ENCODE measurements around the gene CDHR3. TPM values are rescaled to one million over a fixed set of nuclear protein-coding genes. Genes with fewer than 3 reads are reported as not detected.

Gene CDHR3
- polyA plus RNA-seq, 2 donors, result 0.66 to 0.88 TPM

DNA sequence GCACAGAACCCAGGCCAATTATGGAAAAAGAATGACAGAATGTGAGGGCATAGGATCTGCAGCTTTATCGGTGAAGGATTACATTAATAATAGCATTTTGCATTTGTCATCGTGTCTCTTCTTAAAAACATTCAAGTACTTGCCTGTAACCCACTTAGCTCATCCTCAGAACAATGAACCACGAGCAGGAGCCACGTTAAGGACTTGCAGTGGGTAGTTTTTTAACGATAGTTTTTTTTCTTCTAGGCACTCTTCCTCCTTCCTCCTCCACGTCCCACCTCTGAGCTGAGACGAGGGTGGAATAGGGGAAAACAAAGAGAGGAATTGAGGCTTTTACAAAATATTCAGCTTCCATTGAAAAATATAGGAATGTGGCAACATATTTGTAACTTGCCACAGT, 27.1 kb downstream of the CDHR3 start:
- WGBS, 2 donors, result 65 to 68% methylated on average over 7 of the region's 7 CpGs
- peaks cover 0 to 2% of the 10 kb centered on the region in 2 donors for H3K4me1 ChIP-seq (ENCODE audit: control insufficient read depth in 2 of 2, insufficient read depth in 2 of 2, low read length in 1 of 2)
- H3K9me3 ChIP-seq (ENCODE audit: control insufficient read depth in 2 of 2, insufficient read depth in 1 of 2, low read depth in 1 of 2, low read length in 1 of 2), result no peaks in the 10 kb centered on the region

DNA sequence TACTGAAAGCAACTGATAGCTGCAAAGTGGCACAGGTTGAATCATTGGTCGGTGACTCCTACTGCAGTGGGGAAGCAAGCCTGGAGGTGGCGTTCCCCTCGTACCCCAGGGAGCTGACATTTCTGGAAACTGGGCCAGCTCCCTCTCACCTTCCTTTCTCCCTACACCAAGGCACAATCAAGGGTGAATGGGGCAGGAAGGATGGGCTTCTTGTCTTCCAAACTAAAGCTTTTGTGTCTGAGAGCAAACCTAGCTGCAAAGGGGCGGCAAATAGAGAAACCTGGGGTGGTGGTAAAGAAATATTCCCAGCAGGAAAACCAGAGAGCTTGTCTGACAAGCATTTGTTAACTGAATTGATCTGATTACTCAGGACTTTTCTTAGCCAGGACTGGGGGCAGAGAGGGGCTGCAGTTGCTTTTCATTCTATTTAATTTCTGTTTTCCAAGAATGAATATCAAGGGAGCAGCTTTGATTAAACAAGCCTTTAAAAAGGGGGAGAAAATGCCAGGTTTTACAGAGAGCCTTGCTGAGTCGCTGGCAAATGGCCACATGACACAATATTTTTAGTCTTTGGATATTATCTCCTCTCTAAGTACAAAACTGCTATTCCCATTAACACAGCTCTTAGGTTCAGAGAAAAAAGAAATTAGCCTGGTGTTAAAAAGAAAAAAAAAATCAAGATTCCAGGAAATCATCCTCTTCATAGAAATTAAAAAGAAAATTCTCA, 27.8 kb downstream of the CDHR3 start:
- no peaks in the 10 kb centered on the region for H3K27me3 ChIP-seq (ENCODE audit: control insufficient read depth in 1 of 2, insufficient read depth in 2 of 2, low read length in 2 of 2)
- no peak overlapping the region for H3K27ac ChIP-seq (ENCODE audit: low read depth in 2 of 2, low read length in 1 of 2)
- peaks cover 0 to 2% of the 10 kb centered on the region in 2 donors for H3K4me1 ChIP-seq (ENCODE audit: control insufficient read depth in 2 of 2, insufficient read depth in 2 of 2, low read length in 1 of 2)
- WGBS, 2 donors, result 70 to 74% methylated on average over 5 of the region's 5 CpGs
- H3K9me3 ChIP-seq (ENCODE audit: control insufficient read depth in 2 of 2, insufficient read depth in 1 of 2, low read depth in 1 of 2, low read length in 1 of 2), result no peaks in the 10 kb centered on the region
- H3K4me3 ChIP-seq (ENCODE audit: low read depth in 1 of 2, low read length in 2 of 2), result no peak overlapping the region
- H3K36me3 ChIP-seq (ENCODE audit: control insufficient read depth in 2 of 2, insufficient read depth in 2 of 2, low read length in 1 of 2), result no peaks in the 10 kb centered on the region

More for the DNA sequence above, 27.1 kb downstream of the CDHR3 start:
- Histone ChIP-seq H3K27ac (ENCODE audit: low read depth in 2 of 2, low read length in 1 of 2) (peak overlapping the region in 1 of 2 donors; percentile 8), H3K4me3 (ENCODE audit: low read depth in 1 of 2, low read length in 2 of 2) (no peak overlapping the region), H3K27me3 (ENCODE audit: control insufficient read depth in 1 of 2, insufficient read depth in 2 of 2, low read length in 2 of 2) (no peaks in the 10 kb centered on the region), H3K36me3 (ENCODE audit: control insufficient read depth in 2 of 2, insufficient read depth in 2 of 2, low read length in 1 of 2) (no peaks in the 10 kb centered on the region)

DNA sequence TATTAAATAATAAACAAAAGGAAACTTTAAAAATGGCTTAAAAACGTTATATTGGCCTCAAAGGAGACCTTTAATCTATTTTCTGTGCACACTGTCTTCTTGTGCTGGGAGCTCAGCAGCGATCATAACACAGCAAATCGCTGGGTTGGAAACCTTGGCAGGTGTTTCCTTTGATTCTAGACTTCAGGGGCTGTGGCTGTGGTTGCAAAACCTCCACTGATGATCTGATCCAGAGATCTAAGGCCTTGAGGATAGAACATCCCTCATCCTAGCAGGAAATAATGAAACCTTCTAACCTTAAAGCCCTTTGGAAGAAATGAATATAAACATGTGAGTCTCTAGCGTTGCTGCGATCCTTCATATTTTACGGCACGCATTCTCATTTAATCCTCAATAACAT, 29.8 kb downstream of the CDHR3 start:
- H3K36me3 ChIP-seq (ENCODE audit: control insufficient read depth in 2 of 2, insufficient read depth in 2 of 2, low read length in 1 of 2), result no peaks in the 10 kb centered on the region
- H3K4me3 ChIP-seq (ENCODE audit: low read depth in 1 of 2, low read length in 2 of 2), result no peak overlapping the region
- no peaks in the 10 kb centered on the region for H3K9me3 ChIP-seq (ENCODE audit: control insufficient read depth in 2 of 2, insufficient read depth in 1 of 2, low read depth in 1 of 2, low read length in 1 of 2)
- H3K27ac ChIP-seq (ENCODE audit: low read depth in 2 of 2, low read length in 1 of 2), result no peak overlapping the region
- 78 to 79% methylated on average over 7 of the region's 7 CpGs for WGBS, 2 donors
- no peaks in the 10 kb centered on the region for H3K27me3 ChIP-seq (ENCODE audit: control insufficient read depth in 1 of 2, insufficient read depth in 2 of 2, low read length in 2 of 2)
- peaks cover 2% of the 10 kb centered on the region in 2 donors for H3K4me1 ChIP-seq (ENCODE audit: control insufficient read depth in 2 of 2, insufficient read depth in 2 of 2, low read length in 1 of 2)

DNA sequence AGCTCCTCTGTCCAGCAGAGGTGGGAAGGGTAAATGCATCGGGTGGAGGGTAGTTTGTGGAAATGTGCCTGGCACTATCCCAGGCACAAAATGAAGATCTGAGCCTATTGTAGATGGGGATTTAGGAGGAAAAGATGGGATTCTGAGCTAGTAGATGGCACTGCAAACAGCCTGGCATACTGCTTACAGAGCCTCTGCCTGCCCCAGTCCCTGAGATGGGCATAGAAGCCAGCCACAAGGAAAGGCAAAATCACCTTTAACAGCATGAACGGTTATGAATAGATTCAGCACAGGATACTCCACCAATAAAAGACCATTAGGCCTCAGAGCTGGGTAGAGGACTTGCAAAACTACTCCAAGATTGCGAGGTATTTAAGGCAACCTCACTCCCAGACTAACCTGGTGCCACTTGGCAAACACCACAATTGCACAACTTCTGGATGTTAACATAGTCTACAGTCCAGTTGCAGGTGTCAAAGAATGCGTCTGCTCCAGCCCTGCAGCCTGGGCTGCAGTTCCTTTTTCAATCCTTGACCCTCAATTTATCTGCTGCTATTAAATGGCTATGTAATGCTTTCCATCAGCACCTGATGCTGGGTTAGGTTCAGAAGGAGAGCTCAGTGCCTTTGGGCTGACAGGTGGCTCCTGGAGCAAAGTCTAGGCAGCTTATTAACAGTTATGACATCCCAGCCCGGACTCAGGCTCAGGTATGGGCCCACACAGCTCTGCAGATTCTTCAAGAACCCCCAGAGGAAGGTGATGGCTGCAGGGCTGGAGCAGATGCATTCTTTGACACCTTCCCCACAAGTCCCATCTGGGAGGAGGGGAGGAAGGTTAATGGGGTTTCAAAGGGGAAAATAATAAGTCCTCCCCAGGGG, 34.0 kb downstream of the CDHR3 start:
- Histone ChIP-seq H3K9me3 (ENCODE audit: control insufficient read depth in 2 of 2, insufficient read depth in 1 of 2, low read depth in 1 of 2, low read length in 1 of 2) (no peaks in the 10 kb centered on the region), H3K4me1 (ENCODE audit: control insufficient read depth in 2 of 2, insufficient read depth in 2 of 2, low read length in 1 of 2) (peaks cover 0 to 2% of the 10 kb centered on the region in 2 donors), H3K4me3 (ENCODE audit: low read depth in 1 of 2, low read length in 2 of 2) (no peak overlapping the region), H3K27ac (ENCODE audit: low read depth in 2 of 2, low read length in 1 of 2) (no peak overlapping the region), H3K36me3 (ENCODE audit: control insufficient read depth in 2 of 2, insufficient read depth in 2 of 2, low read length in 1 of 2) (no peaks in the 10 kb centered on the region), H3K27me3 (ENCODE audit: control insufficient read depth in 1 of 2, insufficient read depth in 2 of 2, low read length in 2 of 2) (no peaks in the 10 kb centered on the region)
- WGBS, 2 donors, result 53 to 54% methylated on average over 5 of the region's 5 CpGs

DNA sequence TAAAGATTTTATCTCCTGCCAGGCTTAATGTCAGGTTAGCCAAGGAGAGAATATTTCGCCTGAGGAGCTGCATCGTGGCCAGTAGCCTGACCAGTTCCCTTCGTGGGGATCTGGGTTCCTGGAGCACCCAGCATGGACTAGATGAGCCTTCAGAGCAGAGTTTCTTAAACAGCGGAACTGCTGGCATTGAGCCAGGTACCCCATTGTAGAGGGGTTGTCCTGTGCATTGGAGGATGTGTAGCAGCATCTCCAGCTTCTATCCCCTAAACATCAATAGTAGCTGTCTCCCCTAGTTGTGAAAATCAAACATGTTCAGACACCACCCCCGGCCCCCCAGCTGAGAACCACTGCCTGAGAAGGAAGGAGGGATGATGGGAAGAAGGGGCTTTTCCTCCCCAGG, 36.2 kb downstream of the CDHR3 start:
- H3K27me3 ChIP-seq (ENCODE audit: control insufficient read depth in 1 of 2, insufficient read depth in 2 of 2, low read length in 2 of 2), result no peaks in the 10 kb centered on the region
- no peak overlapping the region for H3K27ac ChIP-seq (ENCODE audit: low read depth in 2 of 2, low read length in 1 of 2)
- 80 to 82% methylated on average over 5 of the region's 5 CpGs for WGBS, 2 donors
- no peaks in the 10 kb centered on the region for H3K9me3 ChIP-seq (ENCODE audit: control insufficient read depth in 2 of 2, insufficient read depth in 1 of 2, low read depth in 1 of 2, low read length in 1 of 2)
- no peaks in the 10 kb centered on the region for H3K36me3 ChIP-seq (ENCODE audit: control insufficient read depth in 2 of 2, insufficient read depth in 2 of 2, low read length in 1 of 2)
- peaks cover 0 to 2% of the 10 kb centered on the region in 2 donors for H3K4me1 ChIP-seq (ENCODE audit: control insufficient read depth in 2 of 2, insufficient read depth in 2 of 2, low read length in 1 of 2)
- H3K4me3 ChIP-seq (ENCODE audit: low read depth in 1 of 2, low read length in 2 of 2), result no peak overlapping the region

DNA sequence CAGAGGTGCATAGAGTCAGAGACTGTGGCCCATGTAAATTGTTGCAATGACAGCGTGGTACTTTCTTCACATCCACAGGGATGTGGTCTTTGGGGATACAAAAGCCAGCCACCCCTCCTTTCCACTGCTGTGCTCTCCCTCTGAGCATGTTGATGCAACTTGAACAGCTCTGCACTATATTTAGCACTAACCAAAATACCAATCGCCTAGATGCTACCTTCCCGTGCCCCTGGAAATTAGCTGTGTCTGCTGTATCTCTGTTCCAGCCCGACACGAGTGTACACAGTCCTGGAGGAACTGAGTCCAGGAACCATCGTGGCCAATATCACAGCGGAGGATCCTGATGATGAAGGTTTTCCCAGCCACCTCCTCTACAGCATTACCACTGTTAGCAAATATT, 38.1 kb downstream of the CDHR3 start:
- H3K4me1 ChIP-seq (ENCODE audit: control insufficient read depth in 2 of 2, insufficient read depth in 2 of 2, low read length in 1 of 2), result peaks cover 0 to 1% of the 10 kb centered on the region in 2 donors
- no peaks in the 10 kb centered on the region for H3K27me3 ChIP-seq (ENCODE audit: control insufficient read depth in 1 of 2, insufficient read depth in 2 of 2, low read length in 2 of 2)
- H3K27ac ChIP-seq (ENCODE audit: low read depth in 2 of 2, low read length in 1 of 2), result no peak overlapping the region
- no peaks in the 10 kb centered on the region for H3K9me3 ChIP-seq (ENCODE audit: control insufficient read depth in 2 of 2, insufficient read depth in 1 of 2, low read depth in 1 of 2, low read length in 1 of 2)
- 72 to 75% methylated on average over 7 of the region's 7 CpGs for WGBS, 2 donors
- H3K36me3 ChIP-seq (ENCODE audit: control insufficient read depth in 2 of 2, insufficient read depth in 2 of 2, low read length in 1 of 2), result no peaks in the 10 kb centered on the region
- H3K4me3 ChIP-seq (ENCODE audit: low read depth in 1 of 2, low read length in 2 of 2), result no peak overlapping the region

DNA sequence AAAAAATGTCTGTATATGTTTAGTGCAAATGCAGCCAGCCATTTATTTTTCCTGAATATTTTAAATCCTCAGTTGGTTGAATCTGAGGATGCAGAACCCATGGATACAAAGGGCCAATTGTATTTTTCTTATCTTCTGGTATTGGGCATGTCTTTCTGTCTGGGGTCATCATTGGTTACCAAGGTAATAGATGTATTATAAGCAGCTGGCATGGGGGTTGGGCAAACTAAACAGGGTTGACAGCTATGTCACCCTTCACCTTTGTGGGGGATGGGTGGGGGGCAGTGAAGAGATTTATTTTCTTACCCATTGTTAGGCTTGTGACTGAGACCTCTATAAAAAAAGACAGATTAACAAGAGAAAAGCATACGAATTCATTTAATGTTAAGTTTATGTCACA, 38.8 kb downstream of the CDHR3 start:
- Histone ChIP-seq H3K36me3 (ENCODE audit: control insufficient read depth in 2 of 2, insufficient read depth in 2 of 2, low read length in 1 of 2) (no peaks in the 10 kb centered on the region), H3K4me1 (ENCODE audit: control insufficient read depth in 2 of 2, insufficient read depth in 2 of 2, low read length in 1 of 2) (no peaks in the 10 kb centered on the region), H3K4me3 (ENCODE audit: low read depth in 1 of 2, low read length in 2 of 2) (no peak overlapping the region), H3K27me3 (ENCODE audit: control insufficient read depth in 1 of 2, insufficient read depth in 2 of 2, low read length in 2 of 2) (no peaks in the 10 kb centered on the region), H3K27ac (ENCODE audit: low read depth in 2 of 2, low read length in 1 of 2) (no peak overlapping the region), H3K9me3 (ENCODE audit: control insufficient read depth in 2 of 2, insufficient read depth in 1 of 2, low read depth in 1 of 2, low read length in 1 of 2) (no peaks in the 10 kb centered on the region)
- WGBS, 2 donors, result 84 to 89% methylated on average over 1 of the region's 1 CpG

DNA sequence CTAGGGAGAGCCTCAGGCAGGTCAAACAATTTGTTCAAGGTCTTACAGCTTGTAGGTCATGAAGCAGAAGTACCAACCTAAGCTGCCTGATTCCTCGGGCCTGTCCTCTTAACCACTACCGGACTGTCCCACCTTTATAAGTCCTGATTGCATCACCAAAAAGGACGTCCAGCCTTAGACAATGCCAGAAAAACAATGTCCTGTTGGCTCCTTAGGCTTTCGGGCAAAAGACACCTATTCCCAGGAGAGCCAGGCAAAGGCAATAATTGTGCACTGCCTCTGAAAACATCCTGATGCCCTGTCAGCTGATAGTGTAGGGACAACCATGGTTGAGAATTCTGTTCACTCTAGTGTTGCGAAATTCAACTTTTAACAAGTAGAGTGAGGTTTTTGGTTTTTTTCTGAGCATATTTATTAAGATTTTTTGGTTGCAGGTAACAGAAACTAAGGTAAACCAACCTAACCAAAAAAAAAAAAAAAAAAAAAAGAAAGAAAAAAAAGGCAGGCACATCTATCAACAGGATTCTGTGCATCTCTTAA, 40.5 kb downstream of the CDHR3 start:
- H3K4me3 ChIP-seq (ENCODE audit: low read depth in 1 of 2, low read length in 2 of 2), result no peak overlapping the region
- WGBS, 2 donors, result 83 to 85% methylated on average over 5 of the region's 5 CpGs
- H3K27ac ChIP-seq (ENCODE audit: low read depth in 2 of 2, low read length in 1 of 2), result no peak overlapping the region
- no peaks in the 10 kb centered on the region for H3K27me3 ChIP-seq (ENCODE audit: control insufficient read depth in 1 of 2, insufficient read depth in 2 of 2, low read length in 2 of 2)
- H3K36me3 ChIP-seq (ENCODE audit: control insufficient read depth in 2 of 2, insufficient read depth in 2 of 2, low read length in 1 of 2), result no peaks in the 10 kb centered on the region
- no peaks in the 10 kb centered on the region for H3K4me1 ChIP-seq (ENCODE audit: control insufficient read depth in 2 of 2, insufficient read depth in 2 of 2, low read length in 1 of 2)
- no peaks in the 10 kb centered on the region for H3K9me3 ChIP-seq (ENCODE audit: control insufficient read depth in 2 of 2, insufficient read depth in 1 of 2, low read depth in 1 of 2, low read length in 1 of 2)

DNA sequence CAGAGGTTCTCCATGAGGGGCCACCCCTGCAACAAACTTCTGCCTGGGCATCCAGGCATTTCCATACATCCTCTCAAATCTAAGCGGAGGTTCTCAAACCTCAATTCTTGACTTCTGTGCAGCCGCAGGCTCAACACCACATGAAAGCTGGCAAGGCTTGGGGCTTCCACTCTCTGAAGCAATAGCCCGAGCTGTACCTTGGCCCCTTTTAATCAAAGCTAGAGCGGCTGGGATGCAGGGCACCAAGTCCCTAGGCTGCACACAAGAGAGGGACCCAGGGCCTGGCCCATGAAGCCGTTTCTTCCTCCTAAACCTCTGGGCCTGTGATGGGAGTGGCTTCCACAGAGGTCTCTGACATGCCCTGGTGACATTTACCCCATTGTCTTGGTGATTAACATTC, 43.8 kb downstream of the CDHR3 start:
- H3K4me3 ChIP-seq (ENCODE audit: low read depth in 1 of 2, low read length in 2 of 2), result no peak overlapping the region
- WGBS, 2 donors, result 96 to 97% methylated on average over 5 of the region's 5 CpGs
- no peaks in the 10 kb centered on the region for H3K27me3 ChIP-seq (ENCODE audit: control insufficient read depth in 1 of 2, insufficient read depth in 2 of 2, low read length in 2 of 2)
- H3K4me1 ChIP-seq (ENCODE audit: control insufficient read depth in 2 of 2, insufficient read depth in 2 of 2, low read length in 1 of 2), result peaks cover 0 to 8% of the 10 kb centered on the region in 2 donors
- H3K9me3 ChIP-seq (ENCODE audit: control insufficient read depth in 2 of 2, insufficient read depth in 1 of 2, low read depth in 1 of 2, low read length in 1 of 2), result no peaks in the 10 kb centered on the region
- H3K27ac ChIP-seq (ENCODE audit: low read depth in 2 of 2, low read length in 1 of 2), result no peak overlapping the region
- no peaks in the 10 kb centered on the region for H3K36me3 ChIP-seq (ENCODE audit: control insufficient read depth in 2 of 2, insufficient read depth in 2 of 2, low read length in 1 of 2)
